ENCODE measurements around the gene CMTM1. TPM values are rescaled to one million over a fixed set of nuclear protein-coding genes. Genes with fewer than 3 reads are reported as not detected.
A peak's percentile ranks its signal among the peaks of the same experiment; 100 is the strongest.

Gene CMTM1, protein sequence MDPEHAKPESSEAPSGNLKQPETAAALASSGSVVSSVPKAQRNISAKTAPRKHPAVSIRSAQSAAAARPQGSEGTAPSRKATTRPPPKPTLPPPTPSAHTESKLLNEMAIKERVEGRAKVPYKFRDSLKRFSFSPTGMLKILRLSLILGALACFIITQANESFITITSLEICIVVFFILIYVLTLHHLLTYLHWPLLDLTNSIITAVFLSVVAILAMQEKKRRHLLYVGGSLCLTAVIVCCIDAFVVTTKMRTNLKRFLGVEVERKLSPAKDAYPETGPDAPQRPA
- 0.76 and 1.3 TPM in 2 replicates for total RNA-seq (2012; rRNA removed)

DNA sequence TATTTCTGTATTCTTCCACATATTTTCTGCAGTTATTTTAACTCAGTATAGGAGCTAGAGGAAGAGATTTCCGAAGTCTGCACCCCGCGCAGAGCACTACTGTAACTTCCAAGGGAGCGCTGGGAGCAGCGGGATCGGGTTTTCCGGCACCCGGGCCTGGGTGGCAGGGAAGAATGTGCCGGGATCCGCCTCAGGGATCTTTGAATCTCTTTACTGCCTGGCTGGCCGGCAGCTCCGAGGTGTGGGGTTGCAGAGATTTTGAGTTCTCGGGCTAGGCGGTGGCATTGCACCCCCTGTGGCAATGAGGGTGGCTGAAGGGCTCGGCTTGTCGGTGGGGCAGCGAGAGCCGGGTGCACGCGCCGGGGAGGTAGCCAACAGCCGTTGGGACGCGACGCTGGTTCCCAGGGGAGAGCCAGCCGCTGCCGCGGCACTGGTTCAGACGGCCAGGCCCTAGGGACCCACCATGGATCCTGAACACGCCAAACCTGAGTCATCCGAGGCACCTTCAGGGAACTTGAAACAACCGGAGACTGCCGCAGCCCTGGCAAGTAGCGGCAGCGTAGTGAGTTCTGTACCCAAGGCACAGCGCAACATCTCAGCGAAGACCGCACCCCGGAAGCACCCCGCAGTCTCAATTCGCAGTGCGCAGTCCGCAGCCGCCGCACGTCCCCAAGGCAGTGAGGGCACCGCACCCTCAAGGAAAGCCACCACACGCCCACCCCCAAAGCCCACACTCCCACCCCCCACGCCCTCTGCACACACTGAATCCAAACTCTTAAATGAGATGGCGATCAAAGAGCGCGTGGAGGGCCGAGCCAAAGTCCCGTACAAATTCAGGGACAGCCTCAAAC is at the start of gene CMTM1:
Gene CMTM1 (plus strand): TSS at position 389 of the 851 bp plus-strand sequence. CDS start 75 bp downstream, at position 464.
- peaks cover 29% of the 10 kb centered on the region for H3K36me3 ChIP-seq (ENCODE audit: insufficient read depth, low read length)
- H3K4me3 ChIP-seq (ENCODE audit: low read length) = no peak within 1 kb of the TSS
- no peak within 1 kb of the TSS for H3K4me2 ChIP-seq (ENCODE audit: low read length)
- H3K9me3 ChIP-seq (replicated peaks; ENCODE audit: low read length) = no peaks in the 10 kb centered on the region
- H3K9ac ChIP-seq (ENCODE audit: low read depth, low read length) = no peak within 1 kb of the TSS
- no peaks in the 10 kb centered on the region for H3K27me3 ChIP-seq (ENCODE audit: control insufficient read depth, insufficient read depth, low read length)
- H3K4me1 ChIP-seq (ENCODE audit: control insufficient read depth, insufficient read depth, low read length) = peaks cover 23% of the 10 kb centered on the region

DNA sequence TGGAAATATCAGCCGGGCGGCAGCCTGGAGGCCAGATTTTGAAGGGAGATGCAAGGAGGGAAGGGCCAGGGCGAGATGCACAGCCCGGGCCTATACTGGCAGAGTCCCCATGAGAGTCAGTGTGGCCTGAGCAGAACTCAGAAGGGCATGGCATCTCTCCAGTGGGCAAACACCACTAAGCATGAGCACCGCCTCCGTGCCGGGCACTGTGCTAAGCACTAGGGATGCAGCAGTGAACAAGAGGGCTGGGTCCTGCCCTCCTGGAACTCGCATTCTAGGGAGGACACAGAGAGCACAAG is 49.8 kb upstream of the CMTM1 start:
- Histone ChIP-seq H3K9me3 (replicated peaks; ENCODE audit: low read length) (no peaks in the 10 kb centered on the region), H3K27me3 (ENCODE audit: control insufficient read depth, insufficient read depth, low read length) (no peaks in the 10 kb centered on the region), H3K4me1 (ENCODE audit: control insufficient read depth, insufficient read depth, low read length) (peaks cover 55% of the 10 kb centered on the region), H3K9ac (ENCODE audit: low read depth, low read length) (peak overlapping the region; percentile 45), H3K36me3 (ENCODE audit: insufficient read depth, low read length) (no peaks in the 10 kb centered on the region), H3K4me2 (ENCODE audit: low read length) (peak overlapping the region; percentile 51), H3K4me3 (ENCODE audit: low read length) (peak overlapping the region; percentile 16)

DNA sequence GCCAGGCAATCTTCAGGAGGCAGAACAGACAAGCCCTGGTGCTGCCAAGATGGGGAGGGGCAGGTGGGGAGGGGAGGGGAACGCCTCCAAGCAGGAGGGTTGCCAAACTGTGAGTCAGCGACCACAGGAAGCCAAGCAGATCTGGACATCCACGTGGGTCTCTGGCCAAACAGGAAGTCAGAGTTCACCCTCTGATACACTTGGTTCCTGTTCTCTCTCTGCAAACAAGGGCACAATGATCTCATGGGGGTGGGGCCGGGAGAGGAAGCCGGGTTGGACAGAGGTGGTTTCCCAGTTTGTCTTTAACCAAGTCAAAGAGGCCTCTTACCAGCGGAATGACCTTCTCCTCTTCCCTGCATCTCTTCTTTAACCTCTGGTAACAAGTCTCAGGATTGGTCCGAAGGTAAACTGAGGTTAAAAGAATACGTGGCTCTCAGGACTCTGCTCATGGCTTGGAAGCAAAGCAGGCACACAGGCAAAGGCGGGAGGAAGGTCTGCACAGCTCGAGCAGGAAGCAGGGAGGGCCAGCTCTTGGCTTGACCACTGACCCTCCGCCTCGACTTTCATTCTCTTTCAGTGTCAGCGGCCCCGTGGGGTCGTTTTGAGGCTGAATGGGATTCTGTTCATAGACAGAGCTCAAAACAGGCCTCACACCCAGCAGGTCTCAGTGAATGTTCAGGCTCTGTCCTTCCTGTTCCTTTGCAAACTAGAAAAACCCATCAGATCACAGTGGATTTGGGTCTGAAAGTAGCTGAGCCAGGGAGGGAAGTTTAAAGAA is 49.2 kb upstream of the CMTM1 start:
- H3K36me3 ChIP-seq (ENCODE audit: insufficient read depth, low read length) = no peaks in the 10 kb centered on the region
- peaks cover 55% of the 10 kb centered on the region for H3K4me1 ChIP-seq (ENCODE audit: control insufficient read depth, insufficient read depth, low read length)
- no peaks in the 10 kb centered on the region for H3K9me3 ChIP-seq (replicated peaks; ENCODE audit: low read length)
- H3K9ac ChIP-seq (ENCODE audit: low read depth, low read length) = peak overlapping the region; percentile 77
- no peaks in the 10 kb centered on the region for H3K27me3 ChIP-seq (ENCODE audit: control insufficient read depth, insufficient read depth, low read length)
- H3K4me2 ChIP-seq (ENCODE audit: low read length) = peak overlapping the region; percentile 77
- peak overlapping the region; percentile 54 for H3K4me3 ChIP-seq (ENCODE audit: low read length)

DNA sequence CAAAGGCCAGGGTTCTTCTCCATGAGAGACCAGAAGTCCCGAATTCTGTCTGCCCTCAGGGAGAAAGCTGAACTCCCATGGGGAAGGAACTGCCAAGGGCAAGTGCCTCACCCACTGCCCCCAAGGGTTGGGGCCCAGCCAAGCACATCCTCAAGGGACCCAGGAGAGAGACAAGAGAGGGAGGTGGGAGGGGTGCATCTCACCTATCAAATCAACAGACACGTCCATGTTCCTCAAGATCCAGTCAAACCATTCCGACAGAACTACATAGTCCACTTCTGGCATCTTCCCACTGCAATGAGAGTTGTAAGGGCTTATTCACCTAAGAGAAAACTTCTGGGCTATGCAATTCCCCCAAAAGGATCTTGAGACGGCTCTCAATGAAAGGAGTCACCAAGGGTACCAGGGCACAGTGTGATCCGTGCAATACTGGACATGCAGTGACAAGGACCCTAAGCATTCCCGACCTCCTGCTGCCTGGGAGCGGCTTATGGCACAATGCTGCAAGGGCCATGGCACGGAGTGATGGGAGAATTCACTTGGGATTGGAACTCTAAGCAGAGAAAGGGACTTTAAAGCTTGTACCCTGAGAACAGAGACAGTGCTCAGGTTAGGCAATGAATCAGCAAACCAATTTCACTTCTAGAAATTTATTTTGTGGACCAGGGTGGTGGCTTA is 48.5 kb upstream of the CMTM1 start:
- H3K4me2 ChIP-seq (ENCODE audit: low read length) = peak overlapping the region; percentile 77
- no peaks in the 10 kb centered on the region for H3K36me3 ChIP-seq (ENCODE audit: insufficient read depth, low read length)
- peak overlapping the region; percentile 54 for H3K4me3 ChIP-seq (ENCODE audit: low read length)
- no peaks in the 10 kb centered on the region for H3K9me3 ChIP-seq (replicated peaks; ENCODE audit: low read length)
- H3K27me3 ChIP-seq (ENCODE audit: control insufficient read depth, insufficient read depth, low read length) = no peaks in the 10 kb centered on the region
- peak overlapping the region; percentile 77 for H3K9ac ChIP-seq (ENCODE audit: low read depth, low read length)
- H3K4me1 ChIP-seq (ENCODE audit: control insufficient read depth, insufficient read depth, low read length) = peaks cover 53% of the 10 kb centered on the region

DNA sequence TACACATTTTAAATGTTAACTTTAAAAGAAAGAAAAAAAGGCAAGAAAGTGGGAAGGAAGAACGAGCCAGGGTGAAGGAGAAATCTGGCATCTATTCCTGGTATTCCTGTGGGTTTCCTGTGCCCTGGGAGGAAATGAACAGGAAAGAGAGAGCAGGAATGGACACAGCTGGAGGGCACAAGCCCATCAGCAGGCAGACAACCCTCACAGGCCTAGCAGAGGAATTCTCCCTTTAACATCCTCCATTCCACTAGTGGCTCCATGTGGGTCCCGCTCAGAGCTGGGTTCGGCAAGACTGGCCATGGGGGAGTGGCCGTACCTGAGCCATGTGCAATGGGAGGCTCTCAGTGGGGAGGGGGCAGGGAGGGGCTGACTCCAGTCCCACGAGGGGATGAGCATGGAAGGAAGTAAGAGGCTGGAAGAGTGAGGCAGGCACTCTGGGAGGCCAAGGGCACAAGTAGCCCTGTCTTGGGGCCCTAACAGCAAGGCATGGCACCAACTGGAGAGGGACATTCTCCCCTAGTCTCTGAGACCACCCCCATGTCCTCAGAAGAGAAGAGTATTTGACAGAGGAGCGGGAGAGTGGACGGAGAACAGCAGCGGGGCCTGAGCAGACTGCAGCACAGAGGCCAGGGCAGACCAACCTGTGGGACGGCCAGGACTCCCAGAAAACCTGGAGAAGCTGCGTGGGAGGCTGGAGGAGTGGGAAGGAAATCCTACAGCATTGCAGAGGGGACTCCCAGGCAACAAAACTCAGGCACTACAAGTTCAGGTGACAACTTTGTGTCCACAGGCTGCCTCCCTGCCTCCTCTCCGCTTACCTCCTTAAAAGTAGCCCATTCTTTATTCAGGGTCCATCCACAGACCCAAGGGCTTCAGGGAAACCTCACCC is 46.5 kb upstream of the CMTM1 start:
- H3K36me3 ChIP-seq (ENCODE audit: insufficient read depth, low read length) = peaks cover under 1% of the 10 kb centered on the region
- H3K9ac ChIP-seq (ENCODE audit: low read depth, low read length) = no peak overlapping the region
- H3K4me2 ChIP-seq (ENCODE audit: low read length) = no peak overlapping the region
- no peaks in the 10 kb centered on the region for H3K9me3 ChIP-seq (replicated peaks; ENCODE audit: low read length)
- peaks cover 42% of the 10 kb centered on the region for H3K4me1 ChIP-seq (ENCODE audit: control insufficient read depth, insufficient read depth, low read length)
- no peak overlapping the region for H3K4me3 ChIP-seq (ENCODE audit: low read length)
- H3K27me3 ChIP-seq (ENCODE audit: control insufficient read depth, insufficient read depth, low read length) = no peaks in the 10 kb centered on the region

DNA sequence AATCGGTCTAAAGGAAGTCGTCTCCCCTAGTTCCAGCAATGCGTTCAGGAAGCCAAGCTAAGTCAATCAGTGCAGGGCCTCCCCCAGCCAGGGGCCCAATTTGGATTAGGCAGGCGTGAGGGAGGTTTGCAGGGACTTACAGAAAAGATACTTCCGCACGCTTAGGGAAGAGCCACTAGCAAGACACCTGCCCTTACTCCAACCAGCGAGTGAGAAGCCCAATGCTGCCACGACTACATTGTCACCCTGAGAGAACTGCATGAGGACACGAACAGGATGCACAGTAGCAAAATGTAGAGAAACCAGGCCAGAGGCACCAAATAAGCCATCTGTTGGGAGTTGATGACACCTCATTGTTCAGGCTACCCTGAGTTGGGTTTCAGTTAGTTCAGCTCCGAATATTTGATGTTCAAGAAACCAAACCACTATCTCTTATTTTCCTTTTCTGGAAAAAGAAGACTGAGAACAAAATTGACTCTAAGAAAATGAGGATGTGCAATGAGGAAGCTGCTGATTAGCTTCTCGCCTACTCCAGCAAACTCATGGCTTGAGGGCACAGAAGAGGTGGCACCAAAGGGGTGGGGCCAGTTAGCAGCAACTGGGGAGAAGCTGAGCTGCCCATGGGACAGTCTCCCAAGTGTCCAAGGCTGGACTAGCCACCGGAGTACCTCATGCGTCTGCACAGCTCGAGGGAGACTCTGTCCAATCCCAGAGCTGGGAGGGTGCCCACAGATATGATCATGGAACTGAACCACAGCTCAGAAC is 45.7 kb upstream of the CMTM1 start:
- Histone ChIP-seq H3K4me3 (ENCODE audit: low read length) (no peak overlapping the region), H3K4me1 (ENCODE audit: control insufficient read depth, insufficient read depth, low read length) (peaks cover 38% of the 10 kb centered on the region), H3K9ac (ENCODE audit: low read depth, low read length) (no peak overlapping the region), H3K36me3 (ENCODE audit: insufficient read depth, low read length) (peaks cover 4% of the 10 kb centered on the region), H3K27me3 (ENCODE audit: control insufficient read depth, insufficient read depth, low read length) (no peaks in the 10 kb centered on the region), H3K4me2 (ENCODE audit: low read length) (no peak overlapping the region), H3K9me3 (replicated peaks; ENCODE audit: low read length) (no peaks in the 10 kb centered on the region)

DNA sequence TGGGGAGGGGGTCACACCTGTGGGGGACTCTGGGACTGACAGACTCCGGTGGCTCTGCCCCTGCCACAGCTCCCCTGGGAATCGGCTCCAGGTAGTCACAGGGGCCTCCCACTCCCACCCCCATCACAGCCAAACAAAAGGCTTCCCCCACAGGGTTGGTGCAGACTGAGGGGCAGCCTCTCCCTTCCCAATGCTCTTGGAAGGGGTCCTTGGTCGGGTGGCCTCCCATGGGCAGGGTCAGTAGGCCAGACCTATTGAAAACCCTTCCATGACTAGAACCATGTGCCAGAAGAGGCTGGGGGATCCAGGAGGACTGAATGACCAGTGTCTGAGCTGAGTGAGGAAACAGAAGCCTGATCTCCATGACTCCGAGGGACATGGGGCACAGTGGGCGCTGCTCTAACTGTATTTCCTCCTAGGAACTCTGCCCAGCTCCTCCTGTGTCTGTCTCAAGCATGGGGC is 45.0 kb upstream of the CMTM1 start:
- no peak overlapping the region for H3K4me3 ChIP-seq (ENCODE audit: low read length)
- peaks cover 31% of the 10 kb centered on the region for H3K4me1 ChIP-seq (ENCODE audit: control insufficient read depth, insufficient read depth, low read length)
- H3K27me3 ChIP-seq (ENCODE audit: control insufficient read depth, insufficient read depth, low read length) = no peaks in the 10 kb centered on the region
- peaks cover 4% of the 10 kb centered on the region for H3K36me3 ChIP-seq (ENCODE audit: insufficient read depth, low read length)
- H3K9ac ChIP-seq (ENCODE audit: low read depth, low read length) = no peak overlapping the region
- no peaks in the 10 kb centered on the region for H3K9me3 ChIP-seq (replicated peaks; ENCODE audit: low read length)
- H3K4me2 ChIP-seq (ENCODE audit: low read length) = no peak overlapping the region

DNA sequence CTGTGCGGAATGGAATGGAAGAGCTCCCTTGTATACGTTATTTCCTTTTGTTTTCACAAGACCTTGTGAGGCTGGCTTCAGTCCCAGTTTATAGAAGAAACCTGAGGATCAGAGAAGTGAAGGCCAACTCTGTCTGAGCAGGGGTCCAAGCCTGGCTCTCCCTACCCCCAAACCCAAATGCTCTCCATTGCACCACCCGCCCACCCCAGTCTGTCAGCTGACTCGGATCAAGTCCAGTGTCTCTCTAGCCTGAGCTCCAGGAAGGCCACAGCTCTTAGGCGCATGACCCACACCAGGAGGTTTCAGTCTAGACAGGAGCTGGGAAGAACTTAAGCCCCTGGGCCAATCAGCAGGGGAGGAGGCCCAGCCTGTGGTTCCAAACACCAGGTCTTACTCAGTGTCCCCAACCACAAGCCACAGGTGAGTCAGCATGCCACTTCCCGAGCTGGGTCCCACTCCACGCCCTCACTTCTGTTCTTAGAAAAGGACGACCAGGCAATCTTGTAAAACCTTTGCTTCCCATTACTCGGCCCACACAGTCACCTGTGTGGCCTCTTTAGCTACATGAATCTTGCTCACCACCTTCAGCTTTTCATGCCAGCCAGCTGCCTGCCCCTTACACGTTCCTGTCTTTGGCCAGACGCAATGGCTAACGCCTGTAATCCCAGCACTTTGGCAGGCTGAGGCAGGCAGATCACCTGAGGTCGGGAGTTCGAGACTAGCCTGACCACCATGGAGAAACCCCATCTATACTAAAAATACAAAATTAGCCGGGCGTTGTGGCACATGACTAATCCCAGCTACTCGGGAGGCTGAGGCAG is 44.1 kb upstream of the CMTM1 start:
- H3K27me3 ChIP-seq (ENCODE audit: control insufficient read depth, insufficient read depth, low read length) = no peaks in the 10 kb centered on the region
- H3K9me3 ChIP-seq (replicated peaks; ENCODE audit: low read length) = no peaks in the 10 kb centered on the region
- H3K9ac ChIP-seq (ENCODE audit: low read depth, low read length) = no peak overlapping the region
- peaks cover 24% of the 10 kb centered on the region for H3K4me1 ChIP-seq (ENCODE audit: control insufficient read depth, insufficient read depth, low read length)
- H3K4me2 ChIP-seq (ENCODE audit: low read length) = peak overlapping the region; percentile 16
- H3K4me3 ChIP-seq (ENCODE audit: low read length) = no peak overlapping the region
- H3K36me3 ChIP-seq (ENCODE audit: insufficient read depth, low read length) = peaks cover 6% of the 10 kb centered on the region

DNA sequence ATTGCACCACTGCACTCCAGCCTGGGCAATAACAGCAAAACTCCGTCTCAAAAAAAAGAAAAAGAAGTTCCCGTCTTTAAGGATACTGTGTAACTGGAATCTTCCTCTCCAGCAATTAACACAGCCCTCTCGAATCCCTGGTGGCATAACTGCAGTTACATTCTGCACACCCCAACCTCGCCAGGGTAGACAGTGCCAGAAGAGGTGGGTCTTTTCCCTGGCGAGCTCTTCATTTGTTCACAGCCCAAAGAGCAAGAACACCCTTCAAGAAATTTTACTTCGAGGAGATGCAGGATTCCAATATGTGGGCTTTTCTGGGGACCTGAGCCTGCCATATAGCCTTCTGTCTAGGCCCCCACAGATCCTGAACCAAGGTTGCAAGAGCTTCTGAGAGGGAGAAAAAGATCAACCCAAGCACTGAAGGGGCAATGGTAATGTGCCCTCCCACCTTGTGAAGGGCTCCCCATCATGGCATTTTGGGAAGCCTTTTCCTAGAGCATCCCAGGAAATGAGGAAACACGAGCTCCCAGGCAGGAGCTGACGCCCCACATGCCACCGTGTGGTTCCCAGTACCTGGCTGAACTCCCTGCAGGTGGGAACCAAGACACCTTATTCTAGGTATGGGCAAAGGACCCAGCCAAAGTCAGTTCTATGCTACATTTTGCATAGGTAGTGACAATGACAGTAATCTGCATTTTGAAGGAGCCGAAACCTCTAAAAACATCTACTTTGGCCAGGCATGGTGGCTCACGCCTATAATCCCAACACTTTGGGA is 43.2 kb upstream of the CMTM1 start:
- H3K4me2 ChIP-seq (ENCODE audit: low read length) = no peak overlapping the region
- H3K9me3 ChIP-seq (replicated peaks; ENCODE audit: low read length) = no peaks in the 10 kb centered on the region
- no peak overlapping the region for H3K4me3 ChIP-seq (ENCODE audit: low read length)
- no peaks in the 10 kb centered on the region for H3K27me3 ChIP-seq (ENCODE audit: control insufficient read depth, insufficient read depth, low read length)
- no peak overlapping the region for H3K9ac ChIP-seq (ENCODE audit: low read depth, low read length)
- peaks cover 16% of the 10 kb centered on the region for H3K4me1 ChIP-seq (ENCODE audit: control insufficient read depth, insufficient read depth, low read length)
- H3K36me3 ChIP-seq (ENCODE audit: insufficient read depth, low read length) = peaks cover 8% of the 10 kb centered on the region
